ENCODE measurements around the gene EPHB1. TPM values are rescaled to one million over a fixed set of nuclear protein-coding genes. Genes with fewer than 3 reads are reported as not detected.
"Not testable (repeated sequence)": the region's sequence is repeated elsewhere in the genome, so short reads cannot be mapped to it uniquely, and the experiment has no call there.

EPHB1 gene
- total RNA-seq, 2 donors from 2014 or later = 0.59 to 0.62 TPM

- Mint-ChIP-seq H3K4me1 (ENCODE audit: low read depth in 2 of 2) (no peaks in the 10 kb centered on the region), H3K4me3 (no peak overlapping the region), H3K27me3 (peaks cover 0 to 5% of the 10 kb centered on the region in 2 donors), H3K9me3 (no peaks in the 10 kb centered on the region), H3K36me3 (no peaks in the 10 kb centered on the region), H3K27ac (no peak overlapping the region)
- no peak for ATAC-seq
- DNase-seq (ENCODE audit: low spot score) = no peak
Observed at GRCh38 chr3:134765468-134765867, 29.6 kb upstream of the EPHB1 start.

DNA sequence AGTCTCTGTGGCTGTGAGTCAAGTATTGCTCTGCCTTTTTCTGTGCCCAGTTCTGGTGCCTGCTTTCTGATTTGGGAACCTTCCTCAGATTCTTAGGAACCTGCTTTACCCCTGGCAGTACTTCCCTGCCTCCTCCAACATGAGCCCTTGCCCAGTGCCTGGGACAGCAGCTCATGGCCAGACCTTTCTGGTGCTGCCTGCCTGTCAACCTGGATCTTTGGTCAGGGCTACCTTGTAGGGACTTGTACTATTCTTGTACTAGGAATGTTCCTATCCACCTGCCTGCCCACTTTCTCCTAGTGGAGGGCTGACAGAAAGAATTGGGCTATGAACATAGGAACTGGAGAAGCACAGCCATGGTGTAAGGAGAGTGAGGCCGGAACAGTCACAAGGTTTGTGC lies 28.8 kb upstream of the EPHB1 start:
- Mint-ChIP-seq H3K4me1 (ENCODE audit: low read depth in 2 of 2) (no peaks in the 10 kb centered on the region), H3K27me3 (peaks cover 0 to 5% of the 10 kb centered on the region in 2 donors), H3K27ac (no peak overlapping the region), H3K9me3 (peaks cover 2% of the 10 kb centered on the region), H3K36me3 (no peaks in the 10 kb centered on the region), H3K4me3 (no peak overlapping the region)
- no peak for DNase-seq (ENCODE audit: low spot score)
- peak in 1 of 2 donors; percentile 2 for ATAC-seq

DNA sequence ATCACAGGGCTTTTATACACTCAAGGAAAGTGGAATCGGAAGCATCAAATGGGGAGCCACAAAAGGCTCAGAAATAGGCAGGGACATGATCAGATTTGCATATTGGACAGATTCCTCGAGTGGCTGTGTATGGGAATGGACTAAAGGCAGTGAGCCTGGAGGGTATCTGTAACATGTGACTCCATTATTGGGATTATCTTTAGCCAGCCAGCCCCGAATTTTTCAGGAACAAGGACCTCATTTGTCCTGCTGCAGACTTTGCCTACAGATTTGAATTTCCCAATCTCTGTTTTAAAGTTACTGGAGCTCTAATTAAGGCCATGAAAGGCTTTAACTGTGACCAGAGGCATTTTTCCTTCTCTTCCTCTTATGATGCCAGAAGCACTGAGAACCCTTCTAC lies 26.9 kb upstream of the EPHB1 start:
- Mint-ChIP-seq H3K9me3 (peaks cover 2% of the 10 kb centered on the region), H3K4me3 (no peak overlapping the region), H3K36me3 (no peaks in the 10 kb centered on the region), H3K4me1 (ENCODE audit: low read depth in 2 of 2) (no peaks in the 10 kb centered on the region), H3K27ac (no peak overlapping the region), H3K27me3 (peaks cover 0 to 5% of the 10 kb centered on the region in 2 donors)
- DNase-seq (ENCODE audit: low spot score) (no peak), ATAC-seq (no peak)

DNA sequence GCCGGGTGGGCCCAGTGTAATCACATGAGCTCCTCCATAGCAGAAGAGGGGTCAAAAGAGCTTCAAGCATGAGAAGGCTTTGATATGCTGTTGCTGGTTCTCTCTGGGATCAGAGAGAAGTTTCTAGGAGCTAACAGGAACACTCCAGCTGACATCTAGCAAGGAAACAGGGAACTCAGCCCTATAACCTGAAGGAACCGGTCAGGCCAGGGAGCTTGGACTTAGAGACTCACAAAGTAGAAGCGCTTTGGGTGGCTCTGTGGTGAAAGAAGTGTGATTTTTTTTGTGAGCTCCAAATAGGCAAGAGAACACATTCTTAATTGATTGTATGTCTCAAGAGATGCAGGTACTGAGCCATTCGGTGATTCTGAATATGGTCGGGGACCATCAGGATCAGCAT lies 26.2 kb upstream of the EPHB1 start:
- ATAC-seq (no peak), DNase-seq (ENCODE audit: low spot score) (no peak)
- peaks cover 2% of the 10 kb centered on the region for H3K9me3 Mint-ChIP-seq
- no peak overlapping the region for H3K4me3 Mint-ChIP-seq
- H3K27ac Mint-ChIP-seq = no peak overlapping the region
- peaks cover 0 to 5% of the 10 kb centered on the region in 2 donors for H3K27me3 Mint-ChIP-seq
- H3K4me1 Mint-ChIP-seq (ENCODE audit: low read depth in 2 of 2) = no peaks in the 10 kb centered on the region
- no peaks in the 10 kb centered on the region for H3K36me3 Mint-ChIP-seq

- ATAC-seq = no peak
- no peak for DNase-seq (ENCODE audit: low spot score)
- Mint-ChIP-seq H3K9me3 (peaks cover 2% of the 10 kb centered on the region), H3K27ac (no peak overlapping the region), H3K27me3 (peaks cover 0 to 5% of the 10 kb centered on the region in 2 donors), H3K36me3 (no peaks in the 10 kb centered on the region), H3K4me1 (ENCODE audit: low read depth in 2 of 2) (no peaks in the 10 kb centered on the region), H3K4me3 (no peak overlapping the region)
Observed at GRCh38 chr3:134769287-134769868, 25.7 kb upstream of the EPHB1 start.

GRCh38 chr3:134772011-134772410 lies 23.0 kb upstream of the EPHB1 start:
- peaks cover 2% of the 10 kb centered on the region for H3K9me3 Mint-ChIP-seq
- ATAC-seq (no peak), DNase-seq (ENCODE audit: low spot score) (no peak)
- no peaks in the 10 kb centered on the region for H3K27me3 Mint-ChIP-seq
- H3K27ac Mint-ChIP-seq = no peak overlapping the region
- H3K4me3 Mint-ChIP-seq = no peak overlapping the region
- H3K36me3 Mint-ChIP-seq = no peaks in the 10 kb centered on the region
- H3K4me1 Mint-ChIP-seq (ENCODE audit: low read depth in 2 of 2) = no peaks in the 10 kb centered on the region

GRCh38 chr3:134772591-134772990 lies 22.5 kb upstream of the EPHB1 start:
- no peaks in the 10 kb centered on the region for H3K27me3 Mint-ChIP-seq
- DNase-seq (ENCODE audit: low spot score) (no peak), ATAC-seq (no peak)
- H3K9me3 Mint-ChIP-seq = peaks cover 2% of the 10 kb centered on the region
- H3K4me1 Mint-ChIP-seq (ENCODE audit: low read depth in 2 of 2) = no peaks in the 10 kb centered on the region
- H3K36me3 Mint-ChIP-seq = no peaks in the 10 kb centered on the region
- no peak overlapping the region for H3K4me3 Mint-ChIP-seq
- no peak overlapping the region for H3K27ac Mint-ChIP-seq

DNA sequence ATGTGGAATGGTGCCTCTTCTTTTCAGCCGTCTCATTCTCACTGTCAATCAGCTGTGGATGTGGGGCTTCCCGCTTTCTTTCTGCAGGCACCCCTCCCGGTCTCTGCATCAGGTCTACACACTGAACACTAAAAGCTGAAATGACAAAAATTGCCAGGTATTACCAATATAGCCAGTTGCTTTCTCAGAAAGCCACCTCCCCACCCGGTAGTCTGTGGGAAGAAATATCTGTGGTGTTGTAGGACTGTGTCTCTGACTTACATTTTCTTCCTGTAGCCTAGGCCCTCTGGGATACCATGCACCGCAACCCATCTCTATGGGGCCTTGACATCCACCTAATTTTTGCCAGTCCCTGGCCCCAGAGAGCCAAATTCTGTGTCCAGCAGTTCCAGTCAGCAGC lies 19.2 kb upstream of the EPHB1 start:
- Mint-ChIP-seq H3K36me3 (no peaks in the 10 kb centered on the region), H3K4me3 (no peak overlapping the region), H3K4me1 (ENCODE audit: low read depth in 2 of 2) (no peaks in the 10 kb centered on the region), H3K27ac (no peak overlapping the region), H3K27me3 (peaks cover 0 to under 1% of the 10 kb centered on the region in 2 donors), H3K9me3 (peaks cover 2% of the 10 kb centered on the region)
- DNase-seq (ENCODE audit: low spot score) (no peak), ATAC-seq (no peak)

DNA sequence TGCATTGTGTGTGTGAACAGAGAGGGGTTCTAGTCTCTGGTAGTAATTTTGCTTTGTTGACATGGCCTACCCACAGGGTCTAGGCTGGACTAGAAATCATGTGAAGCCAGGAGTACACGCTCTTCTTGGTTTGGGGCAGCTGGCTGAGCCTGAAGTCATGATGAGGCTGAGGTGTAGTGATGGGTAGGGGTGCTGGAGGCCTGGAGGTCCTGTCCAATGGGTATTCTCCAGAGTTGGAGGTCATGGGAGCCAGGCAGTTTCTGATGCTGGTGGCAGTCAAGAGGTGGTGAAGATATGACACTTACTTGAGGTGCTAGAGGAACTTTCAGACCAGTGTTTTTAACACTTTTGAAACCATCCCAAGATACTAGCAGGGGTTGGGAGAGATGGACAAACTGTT lies 18.5 kb upstream of the EPHB1 start:
- Mint-ChIP-seq H3K27me3 (peaks cover 0 to 7% of the 10 kb centered on the region in 2 donors), H3K9me3 (no peaks in the 10 kb centered on the region), H3K4me3 (no peak overlapping the region), H3K4me1 (ENCODE audit: low read depth in 2 of 2) (no peaks in the 10 kb centered on the region), H3K27ac (no peak overlapping the region), H3K36me3 (no peaks in the 10 kb centered on the region)
- ATAC-seq (no peak), DNase-seq (ENCODE audit: low spot score) (no peak)

GRCh38 chr3:134777341-134777740 lies 17.7 kb upstream of the EPHB1 start:
- Mint-ChIP-seq H3K4me3 (no peak overlapping the region), H3K9me3 (no peaks in the 10 kb centered on the region), H3K27me3 (peaks cover 0 to 8% of the 10 kb centered on the region in 2 donors), H3K36me3 (no peaks in the 10 kb centered on the region), H3K4me1 (ENCODE audit: low read depth in 2 of 2) (no peaks in the 10 kb centered on the region), H3K27ac (no peak overlapping the region)
- ATAC-seq = no peak
- DNase-seq (ENCODE audit: low spot score) = no peak

DNA sequence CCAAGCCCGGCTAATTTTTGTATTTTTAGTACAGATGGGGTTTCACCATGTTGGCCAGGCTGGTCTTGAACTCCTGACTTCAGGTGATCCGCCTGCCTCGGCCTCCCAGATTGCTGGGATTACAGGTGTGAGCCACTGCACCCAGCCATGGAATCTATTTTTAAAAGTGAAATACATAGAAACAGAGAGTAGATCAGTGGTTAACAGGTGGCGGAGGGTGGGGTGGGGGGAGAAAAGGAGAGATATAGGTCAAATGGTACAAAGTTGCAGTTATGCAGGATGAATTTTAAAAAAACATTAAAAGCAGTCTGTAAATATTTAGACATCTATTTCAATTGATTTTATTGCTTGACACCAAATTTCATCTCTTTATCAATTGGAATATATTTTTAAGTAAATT lies 6.8 kb upstream of the EPHB1 start:
- DNase-seq (ENCODE audit: low spot score); H3K4me3 Mint-ChIP-seq; ATAC-seq; H3K4me1 Mint-ChIP-seq (ENCODE audit: low read depth in 2 of 2); H3K27ac Mint-ChIP-seq; H3K9me3 Mint-ChIP-seq; H3K36me3 Mint-ChIP-seq: not testable (repeated sequence)
- H3K27me3 Mint-ChIP-seq = peaks cover 21 to 53% of the 10 kb centered on the region in 2 donors

GRCh38 chr3:134790065-134790464 lies 5.0 kb upstream of the EPHB1 start:
- ATAC-seq (no peak), DNase-seq (ENCODE audit: low spot score) (no peak)
- H3K27ac Mint-ChIP-seq = no peak overlapping the region
- H3K4me1 Mint-ChIP-seq (ENCODE audit: low read depth in 2 of 2) = peaks cover 2 to 5% of the 10 kb centered on the region in 2 donors
- peaks cover 28 to 46% of the 10 kb centered on the region in 2 donors for H3K27me3 Mint-ChIP-seq
- H3K36me3 Mint-ChIP-seq = no peaks in the 10 kb centered on the region
- no peak overlapping the region for H3K4me3 Mint-ChIP-seq
- no peaks in the 10 kb centered on the region for H3K9me3 Mint-ChIP-seq

GRCh38 chr3:134791992-134792391 lies 3.1 kb upstream of the EPHB1 start:
- Mint-ChIP-seq H3K4me1 (ENCODE audit: low read depth in 2 of 2) (peaks cover 5 to 8% of the 10 kb centered on the region in 2 donors), H3K9me3 (no peaks in the 10 kb centered on the region), H3K27me3 (peaks cover 30 to 41% of the 10 kb centered on the region in 2 donors), H3K4me3 (no peak overlapping the region), H3K27ac (no peak overlapping the region), H3K36me3 (no peaks in the 10 kb centered on the region)
- ATAC-seq = no peak
- DNase-seq (ENCODE audit: low spot score) = no peak

GRCh38 chr3:134792700-134793099 lies 2.4 kb upstream of the EPHB1 start:
- H3K36me3 Mint-ChIP-seq = no peaks in the 10 kb centered on the region
- DNase-seq (ENCODE audit: low spot score) (no peak), ATAC-seq (no peak)
- H3K27ac Mint-ChIP-seq = no peak overlapping the region
- peaks cover 5 to 8% of the 10 kb centered on the region in 2 donors for H3K4me1 Mint-ChIP-seq (ENCODE audit: low read depth in 2 of 2)
- H3K4me3 Mint-ChIP-seq = no peak overlapping the region
- no peaks in the 10 kb centered on the region for H3K9me3 Mint-ChIP-seq
- H3K27me3 Mint-ChIP-seq = peaks cover 34 to 41% of the 10 kb centered on the region in 2 donors

- no peak overlapping the region for H3K27ac Mint-ChIP-seq
- no peaks in the 10 kb centered on the region for H3K9me3 Mint-ChIP-seq
- DNase-seq (ENCODE audit: low spot score) = no peak
- ATAC-seq = no peak
- no peaks in the 10 kb centered on the region for H3K36me3 Mint-ChIP-seq
- H3K4me3 Mint-ChIP-seq = no peak overlapping the region
- H3K4me1 Mint-ChIP-seq (ENCODE audit: low read depth in 2 of 2) = peaks cover 5 to 8% of the 10 kb centered on the region in 2 donors
- peaks cover 37 to 45% of the 10 kb centered on the region in 2 donors for H3K27me3 Mint-ChIP-seq
Observed at GRCh38 chr3:134793562-134793961, 1.5 kb upstream of the EPHB1 start.
